RCC 7860 (cell line): Measurements from ENCODE around the gene POU6F2.
"Not testable (repeated sequence)": the region's sequence is repeated elsewhere in the genome, so short reads cannot be mapped to it uniquely, and the experiment has no call there.

Experiments
- DNase-seq: peaks from one replicate; pipeline ENCODE4 v3.0.0-alpha.2; 2015; ENCODE audit warnings: low spot score
- FAIRE-seq: peaks from 2 replicates; lab custom pipeline; 2012; peaks lifted over from hg19 to GRCh38; lab: Jason Lieb, UNC

Gene POU6F2

GRCh38 chr7:39338716-39339115 lies 361.0 kb downstream of the POU6F2 start:
- DNase-seq (no peak), FAIRE-seq (no peak)

GRCh38 chr7:39339591-39339990 lies 361.9 kb downstream of the POU6F2 start:
- DNase-seq: no peak
- no peak for FAIRE-seq

GRCh38 chr7:39341083-39341482 lies 363.4 kb downstream of the POU6F2 start:
- no peak for FAIRE-seq
- no peak for DNase-seq

GRCh38 chr7:39342763-39343162 lies 365.1 kb downstream of the POU6F2 start:
- FAIRE-seq: no peak

GRCh38 chr7:39349452-39350123 lies 371.9 kb downstream of the POU6F2 start:
- no peak for FAIRE-seq
- no peak for DNase-seq

More at GRCh38 chr7:39342763-39343162, 365.1 kb downstream of the POU6F2 start:
- DNase-seq: no peak

GRCh38 chr7:39353615-39354376 lies 376.1 kb downstream of the POU6F2 start:
- FAIRE-seq: peak; percentile 82
- peak; percentile 57 for DNase-seq

GRCh38 chr7:39355664-39356063 lies 378.0 kb downstream of the POU6F2 start:
- no peak for DNase-seq
- FAIRE-seq: no peak

- FAIRE-seq (no peak), DNase-seq (no peak)
These were observed 378.6 kb downstream of the POU6F2 start for GRCh38 chr7:39356172-39356925.

- DNase-seq (no peak), FAIRE-seq (no peak)
These were observed 379.9 kb downstream of the POU6F2 start for GRCh38 chr7:39357648-39358047.

- DNase-seq: no peak
- peak; percentile 86 for FAIRE-seq
These were observed 382.3 kb downstream of the POU6F2 start for GRCh38 chr7:39360038-39360437.

GRCh38 chr7:39360766-39361165 lies 383.1 kb downstream of the POU6F2 start:
- FAIRE-seq: peak; percentile 91
- DNase-seq: peak; percentile 77

- DNase-seq (no peak), FAIRE-seq (no peak)
These were observed 388.1 kb downstream of the POU6F2 start for GRCh38 chr7:39365751-39366295.

- no peak for DNase-seq
- FAIRE-seq: no peak
These were observed 389.7 kb downstream of the POU6F2 start for GRCh38 chr7:39367451-39367850.

- DNase-seq (no peak), FAIRE-seq (no peak)
These were observed 390.2 kb downstream of the POU6F2 start for GRCh38 chr7:39367943-39368342.

- DNase-seq: no peak
- no peak for FAIRE-seq
These were observed 394.7 kb downstream of the POU6F2 start for GRCh38 chr7:39372383-39372782.

- DNase-seq (no peak), FAIRE-seq (no peak)
These were observed 396.8 kb downstream of the POU6F2 start for GRCh38 chr7:39374436-39375040.

GRCh38 chr7:39375047-39375873 lies 397.6 kb downstream of the POU6F2 start:
- FAIRE-seq: no peak
- DNase-seq: no peak

GRCh38 chr7:39375874-39376190 lies 398.1 kb downstream of the POU6F2 start:
- FAIRE-seq: no peak

GRCh38 chr7:39376881-39377280 lies 399.2 kb downstream of the POU6F2 start:
- FAIRE-seq: peak; percentile 94
- DNase-seq: not testable (repeated sequence)

More at GRCh38 chr7:39375874-39376190, 398.1 kb downstream of the POU6F2 start:
- DNase-seq: no peak

GRCh38 chr7:39379416-39379815 lies 401.7 kb downstream of the POU6F2 start:
- FAIRE-seq: no peak
- no peak for DNase-seq
